ENCODE results near the gene JUP.

GRCh38 chr17:41722231-41722630 is 64.3 kb downstream of the JUP start:
- TF ChIP-seq EZH2 (optimal IDR thresholded peaks at IDR 0.05; ENCODE audit: low read depth, low read length) (no peak), EZH2phosphoT487 (IDR thresholded peaks at IDR 0.05; ENCODE audit: low read length) (no peak)
- TF ChIP-seq, protein P1, sequence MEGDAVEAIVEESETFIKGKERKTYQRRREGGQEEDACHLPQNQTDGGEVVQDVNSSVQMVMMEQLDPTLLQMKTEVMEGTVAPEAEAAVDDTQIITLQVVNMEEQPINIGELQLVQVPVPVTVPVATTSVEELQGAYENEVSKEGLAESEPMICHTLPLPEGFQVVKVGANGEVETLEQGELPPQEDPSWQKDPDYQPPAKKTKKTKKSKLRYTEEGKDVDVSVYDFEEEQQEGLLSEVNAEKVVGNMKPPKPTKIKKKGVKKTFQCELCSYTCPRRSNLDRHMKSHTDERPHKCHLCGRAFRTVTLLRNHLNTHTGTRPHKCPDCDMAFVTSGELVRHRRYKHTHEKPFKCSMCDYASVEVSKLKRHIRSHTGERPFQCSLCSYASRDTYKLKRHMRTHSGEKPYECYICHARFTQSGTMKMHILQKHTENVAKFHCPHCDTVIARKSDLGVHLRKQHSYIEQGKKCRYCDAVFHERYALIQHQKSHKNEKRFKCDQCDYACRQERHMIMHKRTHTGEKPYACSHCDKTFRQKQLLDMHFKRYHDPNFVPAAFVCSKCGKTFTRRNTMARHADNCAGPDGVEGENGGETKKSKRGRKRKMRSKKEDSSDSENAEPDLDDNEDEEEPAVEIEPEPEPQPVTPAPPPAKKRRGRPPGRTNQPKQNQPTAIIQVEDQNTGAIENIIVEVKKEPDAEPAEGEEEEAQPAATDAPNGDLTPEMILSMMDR (IDR thresholded peaks at IDR 0.05; ENCODE audit: low read length): no peak
